GM12801 (cell line): ENCODE results near the gene ADAMTSL1.

Source experiments
- TF ChIP-seq, protein P1 (sequence below): IDR thresholded peaks from one replicate; pipeline ENCODE4 v1.5.1; 2011; ENCODE audit warnings: control low read depth; ENCODE audit not compliant: insufficient read length; ENCODE audit errors: extremely low read depth

The ADAMTSL1 gene, protein sequence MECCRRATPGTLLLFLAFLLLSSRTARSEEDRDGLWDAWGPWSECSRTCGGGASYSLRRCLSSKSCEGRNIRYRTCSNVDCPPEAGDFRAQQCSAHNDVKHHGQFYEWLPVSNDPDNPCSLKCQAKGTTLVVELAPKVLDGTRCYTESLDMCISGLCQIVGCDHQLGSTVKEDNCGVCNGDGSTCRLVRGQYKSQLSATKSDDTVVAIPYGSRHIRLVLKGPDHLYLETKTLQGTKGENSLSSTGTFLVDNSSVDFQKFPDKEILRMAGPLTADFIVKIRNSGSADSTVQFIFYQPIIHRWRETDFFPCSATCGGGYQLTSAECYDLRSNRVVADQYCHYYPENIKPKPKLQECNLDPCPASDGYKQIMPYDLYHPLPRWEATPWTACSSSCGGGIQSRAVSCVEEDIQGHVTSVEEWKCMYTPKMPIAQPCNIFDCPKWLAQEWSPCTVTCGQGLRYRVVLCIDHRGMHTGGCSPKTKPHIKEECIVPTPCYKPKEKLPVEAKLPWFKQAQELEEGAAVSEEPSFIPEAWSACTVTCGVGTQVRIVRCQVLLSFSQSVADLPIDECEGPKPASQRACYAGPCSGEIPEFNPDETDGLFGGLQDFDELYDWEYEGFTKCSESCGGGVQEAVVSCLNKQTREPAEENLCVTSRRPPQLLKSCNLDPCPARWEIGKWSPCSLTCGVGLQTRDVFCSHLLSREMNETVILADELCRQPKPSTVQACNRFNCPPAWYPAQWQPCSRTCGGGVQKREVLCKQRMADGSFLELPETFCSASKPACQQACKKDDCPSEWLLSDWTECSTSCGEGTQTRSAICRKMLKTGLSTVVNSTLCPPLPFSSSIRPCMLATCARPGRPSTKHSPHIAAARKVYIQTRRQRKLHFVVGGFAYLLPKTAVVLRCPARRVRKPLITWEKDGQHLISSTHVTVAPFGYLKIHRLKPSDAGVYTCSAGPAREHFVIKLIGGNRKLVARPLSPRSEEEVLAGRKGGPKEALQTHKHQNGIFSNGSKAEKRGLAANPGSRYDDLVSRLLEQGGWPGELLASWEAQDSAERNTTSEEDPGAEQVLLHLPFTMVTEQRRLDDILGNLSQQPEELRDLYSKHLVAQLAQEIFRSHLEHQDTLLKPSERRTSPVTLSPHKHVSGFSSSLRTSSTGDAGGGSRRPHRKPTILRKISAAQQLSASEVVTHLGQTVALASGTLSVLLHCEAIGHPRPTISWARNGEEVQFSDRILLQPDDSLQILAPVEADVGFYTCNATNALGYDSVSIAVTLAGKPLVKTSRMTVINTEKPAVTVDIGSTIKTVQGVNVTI (N-terminal part only)

DNA sequence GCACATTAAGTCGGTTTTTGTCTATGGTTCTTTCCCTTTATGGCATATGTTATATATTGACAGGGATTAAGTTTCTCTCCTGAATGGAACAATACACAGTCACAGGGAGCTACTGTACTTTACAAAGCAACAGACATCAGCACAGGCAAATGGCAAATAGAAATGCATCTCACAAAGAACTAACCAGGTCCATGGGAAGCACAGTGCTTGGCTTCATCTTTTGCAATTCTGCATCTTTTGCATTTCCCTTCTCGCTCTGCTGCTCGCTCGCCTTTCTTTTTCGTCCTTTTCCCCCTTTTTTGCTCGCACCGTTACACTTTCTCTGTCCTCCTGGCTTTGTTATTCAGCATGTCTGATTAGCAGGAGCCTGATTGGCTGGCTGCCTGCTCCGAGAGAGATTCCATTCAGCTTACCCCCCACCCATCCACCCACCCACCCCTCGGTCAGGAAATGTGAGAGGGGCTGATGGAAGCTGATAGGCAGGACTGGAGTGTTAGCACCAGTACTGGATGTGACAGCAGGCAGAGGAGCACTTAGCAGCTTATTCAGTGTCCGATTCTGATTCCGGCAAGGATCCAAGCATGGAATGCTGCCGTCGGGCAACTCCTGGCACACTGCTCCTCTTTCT, at the start of gene ADAMTSL1:
TSS of gene ADAMTSL1 (plus strand) at position 502 of the 628 bp plus-strand sequence. CDS start at position 582, 80 bp downstream.
- TF ChIP-seq, protein P1, sequence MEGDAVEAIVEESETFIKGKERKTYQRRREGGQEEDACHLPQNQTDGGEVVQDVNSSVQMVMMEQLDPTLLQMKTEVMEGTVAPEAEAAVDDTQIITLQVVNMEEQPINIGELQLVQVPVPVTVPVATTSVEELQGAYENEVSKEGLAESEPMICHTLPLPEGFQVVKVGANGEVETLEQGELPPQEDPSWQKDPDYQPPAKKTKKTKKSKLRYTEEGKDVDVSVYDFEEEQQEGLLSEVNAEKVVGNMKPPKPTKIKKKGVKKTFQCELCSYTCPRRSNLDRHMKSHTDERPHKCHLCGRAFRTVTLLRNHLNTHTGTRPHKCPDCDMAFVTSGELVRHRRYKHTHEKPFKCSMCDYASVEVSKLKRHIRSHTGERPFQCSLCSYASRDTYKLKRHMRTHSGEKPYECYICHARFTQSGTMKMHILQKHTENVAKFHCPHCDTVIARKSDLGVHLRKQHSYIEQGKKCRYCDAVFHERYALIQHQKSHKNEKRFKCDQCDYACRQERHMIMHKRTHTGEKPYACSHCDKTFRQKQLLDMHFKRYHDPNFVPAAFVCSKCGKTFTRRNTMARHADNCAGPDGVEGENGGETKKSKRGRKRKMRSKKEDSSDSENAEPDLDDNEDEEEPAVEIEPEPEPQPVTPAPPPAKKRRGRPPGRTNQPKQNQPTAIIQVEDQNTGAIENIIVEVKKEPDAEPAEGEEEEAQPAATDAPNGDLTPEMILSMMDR, result no peak

DNA sequence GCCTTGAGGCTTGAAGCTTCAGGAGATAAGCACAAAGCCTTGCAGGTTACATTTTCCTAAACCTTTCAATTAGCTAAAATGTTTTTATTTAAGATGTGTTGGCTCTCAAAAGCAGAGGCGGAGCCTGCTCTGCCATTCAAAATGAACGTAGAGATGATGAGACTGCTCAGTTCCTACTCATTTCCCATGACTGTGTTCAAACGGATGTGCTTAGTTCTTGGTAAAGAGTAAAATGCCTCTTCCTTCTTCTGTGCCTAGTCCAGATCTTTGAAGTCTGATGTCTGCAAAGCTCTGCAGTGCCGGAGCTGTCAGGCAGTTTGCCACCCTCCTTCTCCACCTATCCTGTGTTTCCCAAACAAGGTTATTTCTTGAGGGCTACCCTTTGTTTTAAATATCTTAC, 46.3 kb upstream of the ADAMTSL1 start:
- TF ChIP-seq, protein P1, result no peak

DNA sequence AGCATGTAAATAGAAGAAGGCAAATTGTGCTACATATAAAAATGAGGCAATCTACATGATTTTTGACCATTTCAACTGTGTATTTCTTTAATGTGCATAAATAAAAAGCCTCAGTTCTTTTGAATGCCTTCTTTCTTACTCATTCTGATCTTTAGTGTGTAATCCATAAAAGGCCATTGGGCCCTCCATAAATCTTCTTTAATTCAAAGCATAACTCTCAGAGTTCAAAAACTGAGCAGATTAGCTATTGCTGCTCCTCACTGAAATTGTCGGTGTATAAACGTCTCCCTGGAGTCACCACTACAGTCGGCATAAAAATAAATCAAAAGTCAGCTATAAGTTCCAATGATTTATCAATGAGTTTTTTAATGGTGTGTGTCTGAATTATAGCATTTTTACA, 45.3 kb upstream of the ADAMTSL1 start:
- TF ChIP-seq, protein P1, result no peak

DNA sequence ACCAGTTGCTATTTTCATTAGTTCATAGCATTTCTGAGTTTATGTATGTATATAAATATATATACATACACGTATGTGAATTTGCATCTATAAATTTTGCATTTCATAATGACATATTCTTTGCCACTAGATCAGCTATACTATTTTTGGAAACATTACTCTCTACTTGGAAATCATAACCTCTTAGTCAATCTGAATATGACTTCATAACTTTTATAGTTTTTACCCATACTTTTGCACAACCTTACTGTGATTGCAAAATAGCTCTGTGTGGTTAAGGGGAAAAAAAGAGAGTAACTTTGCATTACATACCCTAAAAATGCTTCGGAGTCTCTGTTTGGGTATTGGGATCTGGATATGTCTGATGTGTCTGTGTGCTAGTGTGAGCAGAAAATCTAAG, 44.9 kb upstream of the ADAMTSL1 start:
- TF ChIP-seq, protein P1, result no peak

DNA sequence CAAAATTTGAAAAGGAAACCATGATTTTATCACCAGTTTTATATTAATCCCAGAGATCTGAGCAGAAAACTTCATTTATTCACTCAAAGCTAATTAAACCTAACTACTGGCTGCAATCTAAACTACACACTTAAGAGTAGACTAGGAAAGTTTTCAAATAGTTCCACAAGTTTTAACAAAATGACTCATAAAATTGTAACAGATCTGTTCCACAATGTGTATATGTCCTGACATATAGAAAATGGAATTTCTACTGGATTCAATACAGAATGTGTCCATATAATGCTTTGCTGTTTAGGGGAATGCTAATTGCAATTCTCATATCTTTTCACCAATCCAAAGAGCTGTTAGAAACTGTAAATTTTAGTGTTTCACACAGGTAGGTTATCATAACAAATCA, 40.3 kb upstream of the ADAMTSL1 start:
- TF ChIP-seq, protein P1, result no peak

DNA sequence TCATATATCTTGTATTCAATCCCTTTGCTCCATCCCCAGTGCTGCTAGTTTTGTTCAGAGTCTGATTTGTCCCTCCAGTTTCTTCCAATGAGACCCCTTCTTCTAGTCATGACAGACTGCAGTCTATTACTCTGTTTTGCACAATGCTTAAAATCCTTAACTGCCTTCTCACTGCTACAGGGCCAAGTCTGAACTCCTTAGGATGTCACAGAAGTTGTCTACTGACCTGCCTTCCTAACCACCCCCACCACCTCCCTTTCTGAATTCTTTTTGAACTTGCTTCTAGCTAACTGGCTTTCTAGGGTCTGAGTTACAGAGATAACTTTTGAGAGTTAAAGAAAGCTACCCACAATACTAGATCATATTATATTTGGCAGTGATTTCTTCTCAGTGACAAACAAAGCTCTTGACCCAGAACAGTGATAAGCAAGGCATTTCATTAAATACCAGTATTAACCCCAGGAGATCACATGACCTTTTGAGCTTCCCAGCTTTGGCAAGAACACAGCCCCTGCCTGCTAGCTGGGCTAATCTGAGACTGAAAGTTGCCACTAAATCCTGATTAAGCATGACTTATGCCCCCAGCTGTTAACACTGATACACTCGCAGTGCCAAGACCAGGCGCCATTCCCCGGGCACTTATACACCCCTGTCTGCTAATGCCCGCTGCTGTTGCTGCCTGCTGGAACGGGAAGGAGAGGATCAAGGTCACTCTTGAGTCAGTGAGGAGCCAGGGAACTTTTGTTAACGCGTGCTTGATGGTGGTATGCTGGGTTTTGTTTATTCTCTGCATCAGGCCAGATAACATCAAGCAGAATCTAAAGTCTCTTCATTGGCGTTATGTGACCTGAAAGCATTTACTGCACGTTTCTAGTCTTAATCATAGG, 36.4 kb upstream of the ADAMTSL1 start:
- TF ChIP-seq, protein P1, result no peak
